HL-60/S4 treated with phorbol 12-myristate 13-acetate at 8.2 ng/mL for 4 days and 3 days (cell line): ENCODE results near the gene ADARB2.

Experiments used
- in situ Hi-C: fragments of 300-500 bp; cut with MboI; formaldehyde crosslinking; loops from 2 replicates; pipeline ENCODE4 v1.15.0; 2022; ENCODE audit warnings: low sequenced_read_pairs

The ADARB2 gene

GRCh38 chr10:1664333-1664964, 72.9 kb downstream of the ADARB2 start:
- in situ Hi-C loops, result no loop called here

- in situ Hi-C loops, result no loop called here
Observed at GRCh38 chr10:1663226-1663625, 74.1 kb downstream of the ADARB2 start.

GRCh38 chr10:1662438-1663025, 74.8 kb downstream of the ADARB2 start:
- in situ Hi-C loops, result no loop called here

- in situ Hi-C loops, result no loop called here
Observed at GRCh38 chr10:1661859-1662437, 75.4 kb downstream of the ADARB2 start.

- in situ Hi-C loops, result no loop called here
Observed at GRCh38 chr10:1661416-1661815, 75.9 kb downstream of the ADARB2 start.

GRCh38 chr10:1660815-1661214, 76.5 kb downstream of the ADARB2 start:
- in situ Hi-C loops, result no loop called here

GRCh38 chr10:1660386-1660785, 76.9 kb downstream of the ADARB2 start:
- in situ Hi-C loops, result no loop called here

GRCh38 chr10:1659221-1659791, 78.0 kb downstream of the ADARB2 start:
- in situ Hi-C loops, result no loop called here

- in situ Hi-C loops, result no loop called here
Observed at GRCh38 chr10:1658658-1659057, 78.7 kb downstream of the ADARB2 start.

GRCh38 chr10:1657479-1657878, 79.8 kb downstream of the ADARB2 start:
- in situ Hi-C loops, result no loop called here

- in situ Hi-C loops, result no loop called here
Observed at GRCh38 chr10:1655367-1655766, 82.0 kb downstream of the ADARB2 start.

GRCh38 chr10:1654811-1655356, 82.4 kb downstream of the ADARB2 start:
- in situ Hi-C loops, result no loop called here

GRCh38 chr10:1654247-1654646, 83.1 kb downstream of the ADARB2 start:
- in situ Hi-C loops, result no loop called here

- in situ Hi-C loops, result no loop called here
Observed at GRCh38 chr10:1653321-1653720, 84.0 kb downstream of the ADARB2 start.

- in situ Hi-C loops, result no loop called here
Observed at GRCh38 chr10:1652151-1652550, 85.2 kb downstream of the ADARB2 start.

GRCh38 chr10:1651270-1651966, 85.9 kb downstream of the ADARB2 start:
- in situ Hi-C loops, result no loop called here

- in situ Hi-C loops, result no loop called here
Observed at GRCh38 chr10:1650542-1651269, 86.6 kb downstream of the ADARB2 start.

- in situ Hi-C loops, result no loop called here
Observed at GRCh38 chr10:1648648-1649047, 88.7 kb downstream of the ADARB2 start.

GRCh38 chr10:1646332-1646731, 91.0 kb downstream of the ADARB2 start:
- in situ Hi-C loops, result no loop called here

- in situ Hi-C loops, result no loop called here
Observed at GRCh38 chr10:1645896-1646295, 91.4 kb downstream of the ADARB2 start.
